PC-9 (cell line): ENCODE results near the gene SIGLEC8.

Experiments used
- EZH2 ChIP-seq: fragments of 200-600 bp; sonication (generic); IDR thresholded peaks from 2 replicates; pipeline ENCODE4 v1.8.0; 2017; ENCODE audit warnings: antibody characterized with exemption, low read depth
- TF ChIP-seq, protein P1 (sequence below): fragments of 200-600 bp; sonication (generic); conservative IDR thresholded peaks from 2 replicates; pipeline ENCODE4 v1.6.1; 2017; ENCODE audit warnings: mixed run types, antibody characterized with exemption, mild to moderate bottlenecking, moderate library complexity

DNA sequence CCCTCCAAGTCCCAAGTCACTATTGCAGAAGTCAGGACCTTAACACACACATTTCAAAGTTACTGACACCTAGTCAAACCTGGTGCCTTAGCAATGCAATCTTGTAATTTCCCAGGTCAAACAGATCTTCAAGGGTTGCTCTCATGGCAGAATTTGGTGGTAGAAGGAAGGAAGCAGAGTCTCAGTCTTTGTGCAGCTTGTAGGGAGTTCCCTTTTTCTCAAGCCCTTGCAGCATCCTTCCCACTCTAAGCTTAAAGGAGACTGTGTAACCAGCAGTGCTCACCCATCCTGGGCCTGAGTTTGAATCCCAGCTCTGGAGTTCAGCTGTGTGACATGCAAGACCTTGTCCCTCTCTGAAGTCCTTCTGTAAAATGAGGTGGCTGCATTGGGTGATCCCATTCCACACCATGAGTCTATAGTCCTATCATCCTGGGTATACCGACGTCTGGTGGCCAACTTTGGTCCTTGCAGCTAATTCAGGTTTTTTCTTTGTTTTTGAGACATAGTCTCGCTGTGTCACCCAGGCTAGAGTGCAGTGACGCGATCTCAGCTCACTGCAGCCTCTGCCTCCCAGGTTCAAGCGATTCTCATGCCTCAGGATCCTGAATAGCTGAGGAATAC, 50.6 kb downstream of the SIGLEC8 start:
- TF ChIP-seq, protein P1, sequence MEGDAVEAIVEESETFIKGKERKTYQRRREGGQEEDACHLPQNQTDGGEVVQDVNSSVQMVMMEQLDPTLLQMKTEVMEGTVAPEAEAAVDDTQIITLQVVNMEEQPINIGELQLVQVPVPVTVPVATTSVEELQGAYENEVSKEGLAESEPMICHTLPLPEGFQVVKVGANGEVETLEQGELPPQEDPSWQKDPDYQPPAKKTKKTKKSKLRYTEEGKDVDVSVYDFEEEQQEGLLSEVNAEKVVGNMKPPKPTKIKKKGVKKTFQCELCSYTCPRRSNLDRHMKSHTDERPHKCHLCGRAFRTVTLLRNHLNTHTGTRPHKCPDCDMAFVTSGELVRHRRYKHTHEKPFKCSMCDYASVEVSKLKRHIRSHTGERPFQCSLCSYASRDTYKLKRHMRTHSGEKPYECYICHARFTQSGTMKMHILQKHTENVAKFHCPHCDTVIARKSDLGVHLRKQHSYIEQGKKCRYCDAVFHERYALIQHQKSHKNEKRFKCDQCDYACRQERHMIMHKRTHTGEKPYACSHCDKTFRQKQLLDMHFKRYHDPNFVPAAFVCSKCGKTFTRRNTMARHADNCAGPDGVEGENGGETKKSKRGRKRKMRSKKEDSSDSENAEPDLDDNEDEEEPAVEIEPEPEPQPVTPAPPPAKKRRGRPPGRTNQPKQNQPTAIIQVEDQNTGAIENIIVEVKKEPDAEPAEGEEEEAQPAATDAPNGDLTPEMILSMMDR = peak; percentile 55
- TF ChIP-seq EZH2 = no peak
